GM12878 (cell line): ENCODE data around the gene PRDM16. TPM values are rescaled to one million over a fixed set of nuclear protein-coding genes. Genes with fewer than 3 reads are reported as not detected.

Experiments
- ATAC-seq: fragments of 200-7000 bp; cut with Tn5 transposase; 3 replicates; pipeline ENCODE4 v1.9.1; 2020; ENCODE audit warnings: mild to moderate bottlenecking, moderate library complexity
- BruUV-seq: library from RNA; stranded (reverse); fragments of 400-500 nt; replicated peaks from 2 replicates; lab custom pipeline; 2021; lab: Mats Ljungman, UMichigan
- CTCF ChIA-PET: fragments of 300-600 bp; sonication (Branson Sonifier 250); formaldehyde crosslinking; extraction: SDS; loops from one replicate; lab custom pipeline; 2021; ENCODE audit warnings: inconsistent platforms; lab: Yijun Ruan, JAX
- POLR2A ChIA-PET: fragments of 350-600 bp; formaldehyde crosslinking; extraction: SDS; loops from one replicate; lab custom pipeline; 2021; ENCODE audit warnings: inconsistent platforms; lab: Charles Lee
- RAD21 ChIA-PET: fragments of 300-600 bp; sonication (Branson Sonifier 250); formaldehyde crosslinking; loops from one replicate; lab custom pipeline; 2023; ENCODE audit warnings: antibody characterized with exemption; ENCODE audit not compliant: unreplicated experiment; lab: Charles Lee
- SMC1A ChIA-PET: fragments of 300-600 bp; sonication (Branson Sonifier 250); formaldehyde crosslinking; loops from one replicate; lab custom pipeline; 2023; ENCODE audit not compliant: unreplicated experiment, uncharacterized antibody; lab: Charles Lee
- DNase-seq: peaks from one replicate; pipeline ENCODE4 v3.0.0-alpha.2; 2011; ENCODE audit warnings: low read depth, low spot score
- FAIRE-seq: peaks from 3 replicates; lab custom pipeline; 2011; peaks lifted over from hg19 to GRCh38; lab: Jason Lieb, UNC
- H2AFZ ChIP-seq: 2 replicates; pipeline ENCODE4 v1.6.0; 2011; ENCODE audit warnings: low read depth, low read length, control low read depth; ENCODE audit not compliant: control insufficient read depth
- H3K27ac ChIP-seq: 2 replicates; pipeline ENCODE4 v1.5.1; 2011; ENCODE audit warnings: control low read depth; ENCODE audit not compliant: control insufficient read depth, insufficient read depth
- H3K27me3 ChIP-seq, 2 experiments: replicated peaks in 1 of 2; 2 replicates each; pipeline versions ENCODE4 v1.6.0 to v1.6.1; 2011; ENCODE audit warnings: low read length in 1 of 2; ENCODE audit not compliant: control insufficient read depth in 2 of 2, insufficient read depth in 2 of 2
- H3K36me3 ChIP-seq, 2 experiments: 2 replicates each; pipeline ENCODE4 v1.5.1; 2011; ENCODE audit warnings: low read length in 1 of 2; ENCODE audit not compliant: control insufficient read depth in 2 of 2, insufficient read depth in 2 of 2
- H3K4me1 ChIP-seq: 2 replicates; pipeline ENCODE4 v1.6.1; 2011; ENCODE audit warnings: mild to moderate bottlenecking, low read length, moderate library complexity, mixed read lengths; ENCODE audit not compliant: control insufficient read depth, insufficient read depth
- H3K4me2 ChIP-seq: 2 replicates; pipeline ENCODE4 v1.6.0; 2011; ENCODE audit warnings: control low read depth; ENCODE audit not compliant: control insufficient read depth, insufficient read depth
- H3K4me3 ChIP-seq: fragments of 200-600 bp; sonication (generic); 2 replicates; pipeline ENCODE4 v1.5.1; 2016
- H3K79me2 ChIP-seq: 2 replicates; pipeline ENCODE4 v1.6.0; 2011; ENCODE audit warnings: low read length; ENCODE audit not compliant: control insufficient read depth, insufficient read depth
- H3K9ac ChIP-seq: 2 replicates; pipeline ENCODE4 v1.8.0; 2011; ENCODE audit warnings: low read length, control low read depth, mixed read lengths; ENCODE audit not compliant: control insufficient read depth, insufficient read depth
- H3K9me3 ChIP-seq: replicated peaks from 3 replicates; pipeline ENCODE4 v1.5.1; 2011; ENCODE audit warnings: mild to moderate bottlenecking, low read length; ENCODE audit not compliant: control insufficient read depth, insufficient read depth
- H4K20me1 ChIP-seq: 2 replicates; pipeline ENCODE4 v1.6.0; 2011; ENCODE audit not compliant: control insufficient read depth, insufficient read depth
- CBX5 ChIP-seq: sonication (generic); IDR thresholded peaks from 2 replicates; pipeline ENCODE4 v1.6.1; 2016; ENCODE audit warnings: low read depth, moderate library complexity, mild to moderate bottlenecking, inconsistent platforms
- DPF2 ChIP-seq: fragments of 450-650 bp; IDR thresholded peaks from 2 replicates; pipeline ENCODE4 v1.6.1; 2017; ENCODE audit warnings: mild to moderate bottlenecking
- ETV6 ChIP-seq, 2 experiments: fragments of 450-650 bp in 1 of 2; IDR thresholded peaks in 1 of 2; conservative IDR thresholded peaks in 1 of 2; 2 replicates each; pipeline ENCODE4 v1.6.1; 2014; ENCODE audit warnings: antibody characterized with exemption in 1 of 2, borderline replicate concordance in 1 of 2, low read depth in 1 of 2, mild to moderate bottlenecking in 1 of 2, moderate library complexity in 1 of 2
- HSF1 ChIP-seq: fragments of 150-350 bp; IDR thresholded peaks from 2 replicates; pipeline ENCODE4 v1.6.1; 2014; ENCODE audit warnings: mild to moderate bottlenecking, low read depth, low read length
- RBBP5 ChIP-seq: fragments of 200-600 bp; sonication (generic); conservative IDR thresholded peaks from 2 replicates; pipeline ENCODE4 v1.6.1; 2016
- ZBTB40 ChIP-seq: fragments of 450-650 bp; IDR thresholded peaks from 2 replicates; pipeline ENCODE4 v1.6.1; 2016; ENCODE audit warnings: mild to moderate bottlenecking, moderate library complexity, borderline replicate concordance
- WGBS: methylation state at CpG from one replicate; pipeline ENCODE4 v1.1.6; 2016; ENCODE audit warnings: low lambda C conversion rate; ENCODE audit not compliant: insufficient replicate concordance, insufficient coverage; ENCODE audit errors: missing lambda C conversion rate; 5-methylcytosine and 5-hydroxymethylcytosine counted together
- in situ Hi-C: fragments of 300-500 bp; cut with MboI; formaldehyde crosslinking; loops from 9 replicates; pipeline ENCODE4 v1.14.3; 2018; ENCODE audit warnings: mixed read lengths
- intact Hi-C: fragments of 100-400 bp; cut with micrococcal nuclease; formaldehyde crosslinking; loops from one replicate; pipeline ENCODE4 v1.14.2; 2022; ENCODE audit not compliant: unreplicated experiment
- polyA plus RNA-seq, 11 experiments: library from polyadenylated mRNA; depleted of rRNA in 4 of 11; unstranded in 6 of 11; stranded (reverse) in 5 of 11; fragments of >200 nt; fragmentation: Nextera tagmentation in 4 of 11; fragmentation: Illumina TruSeq in 1 of 11; extraction: Ambion mirVana in 4 of 11; extraction: Trizol in 1 of 11; gene quantifications; 1 replicate in 1 of 11; 2 replicates in 10 of 11; pipeline versions ENCODE4 v1.2.1 to v1.2.3, GENCODE V29; 2011 to 2016; ENCODE audit warnings: inconsistent platforms in 2 of 11, missing spikeins in 2 of 11, low read depth in 1 of 11
- total RNA-seq, 4 experiments: library from RNA; depleted of rRNA in 3 of 4; stranded (reverse); fragments of >200 nt in 3 of 4; fragmentation: Illumina TruSeq in 1 of 4; extraction: Trizol in 1 of 4; gene quantifications; 2 replicates each; pipeline versions ENCODE4 v1.2.1 to v1.2.3, GENCODE V29; 2013 to 2021

The PRDM16 gene
- total and polyA plus RNA-seq, 10 of the 15 experiments (the other 5 are each of a cell fraction or from before 2014, with no cell fraction given), result 0.03 TPM; not detected in 9

- TF ChIP-seq ZBTB40, result no peak
- no peak for TF ChIP-seq HSF1
- no peak for TF ChIP-seq ETV6 (conservative IDR thresholded peaks at IDR 0.05 in 1 of 2, IDR thresholded peaks at IDR 0.05 in 1 of 2; ENCODE audit: borderline replicate concordance in 1 of 2, low read depth in 1 of 2)
- no peak for TF ChIP-seq CBX5
- TF ChIP-seq DPF2, result no peak
Observed at GRCh38 chr1:3192825-3193224, 123.8 kb downstream of the PRDM16 start (continued).

DNA sequence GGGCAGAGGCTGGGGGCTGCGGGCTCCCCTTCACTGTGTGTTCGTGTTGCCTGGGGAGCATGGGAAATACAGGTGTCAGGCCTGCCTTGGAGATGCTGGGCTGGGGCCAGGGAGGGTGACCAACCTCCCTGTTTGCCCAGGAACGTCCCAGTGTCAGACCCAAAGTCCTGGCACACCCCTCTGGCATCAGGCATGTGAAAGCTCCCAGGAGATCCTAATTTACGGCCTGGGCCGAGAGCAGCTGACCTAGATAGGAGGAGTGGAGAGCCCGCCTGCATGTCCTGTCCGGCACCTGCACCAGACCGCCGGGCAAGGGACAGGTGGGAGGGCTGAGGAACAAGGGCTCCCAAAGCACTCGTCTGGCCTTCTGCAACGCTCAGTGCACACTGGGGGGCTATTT lies 124.8 kb downstream of the PRDM16 start:
- no peaks in the 10 kb centered on the region for H4K20me1 ChIP-seq
- H3K36me3 ChIP-seq, result no peaks in the 10 kb centered on the region
- H3K9ac ChIP-seq, result no peak overlapping the region
- intact Hi-C loops, result no loop called here
- H3K27me3 ChIP-seq, result no peaks in the 10 kb centered on the region
- ATAC-seq (no peak), DNase-seq (no peak), FAIRE-seq (no peak)
- H3K79me2 ChIP-seq, result no peaks in the 10 kb centered on the region
- no peak overlapping the region for H3K4me2 ChIP-seq
- H2AFZ ChIP-seq, result no peak overlapping the region
- no TSS peak for BruUV-seq
- CTCF ChIA-PET, result interaction anchor here (0.5 kb wide), 1 partner anchor 179 kb away, joined by 3 read pairs; no protein-coding TSS in a partner anchor
- no peaks in the 10 kb centered on the region; the same call in 2 of the 3 replicates for H3K9me3 ChIP-seq
- WGBS, result 36% methylated on average over 11 of the region's 11 CpGs
- POLR2A ChIA-PET, result no interaction called here
- H3K4me3 ChIP-seq, result no peak overlapping the region
- SMC1A ChIA-PET, result no interaction called here
- TF ChIP-seq RBBP5, result no peak
- no peak overlapping the region for H3K27ac ChIP-seq
- RAD21 ChIA-PET, result no interaction called here
- no peaks in the 10 kb centered on the region for H3K4me1 ChIP-seq
- in situ Hi-C loops, result no loop called here
